Measurements from ENCODE around the gene TES.
"Not testable (repeated sequence)": the region's sequence is repeated elsewhere in the genome, so short reads cannot be mapped to it uniquely, and the experiment has no call there.

The TES gene

DNA sequence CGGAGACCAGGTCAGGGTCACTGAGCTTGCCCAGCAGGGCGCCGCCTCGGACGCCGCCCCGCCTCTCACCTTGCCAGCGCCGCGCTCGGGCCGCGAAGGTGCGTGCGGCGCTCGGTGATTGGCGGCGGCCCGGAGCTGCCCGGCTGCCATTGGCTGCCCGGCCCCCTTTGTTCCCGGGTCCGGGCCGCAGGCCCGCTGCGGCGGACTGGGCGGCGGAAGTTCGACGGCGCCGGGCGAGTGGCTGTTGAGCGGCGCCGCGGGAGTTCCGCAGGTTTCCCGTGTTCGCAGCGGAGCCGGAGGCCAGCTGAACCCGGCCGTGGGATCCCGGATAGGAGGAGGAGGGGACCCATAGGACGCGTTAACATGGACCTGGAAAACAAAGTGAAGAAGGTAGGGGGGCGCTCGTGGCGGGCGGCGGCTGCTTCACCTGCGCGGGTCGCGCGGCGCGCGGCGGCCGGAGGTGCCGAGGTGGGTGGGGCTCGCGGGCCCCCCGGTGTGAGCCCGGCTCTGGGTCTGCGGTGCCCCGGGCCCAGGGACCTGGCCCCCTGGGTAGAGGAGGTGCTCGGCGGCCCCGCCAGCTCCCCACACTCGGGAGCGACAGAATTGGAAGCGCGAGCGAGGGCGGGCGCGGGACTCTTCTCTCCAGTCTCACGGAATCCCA lies at the start of gene TES:
TES (plus strand) TSS at position 195 of the 661 bp plus-strand sequence; CDS start at position 364, 169 bp downstream.
- DNase-seq = peak; percentile 70 to 78

DNA sequence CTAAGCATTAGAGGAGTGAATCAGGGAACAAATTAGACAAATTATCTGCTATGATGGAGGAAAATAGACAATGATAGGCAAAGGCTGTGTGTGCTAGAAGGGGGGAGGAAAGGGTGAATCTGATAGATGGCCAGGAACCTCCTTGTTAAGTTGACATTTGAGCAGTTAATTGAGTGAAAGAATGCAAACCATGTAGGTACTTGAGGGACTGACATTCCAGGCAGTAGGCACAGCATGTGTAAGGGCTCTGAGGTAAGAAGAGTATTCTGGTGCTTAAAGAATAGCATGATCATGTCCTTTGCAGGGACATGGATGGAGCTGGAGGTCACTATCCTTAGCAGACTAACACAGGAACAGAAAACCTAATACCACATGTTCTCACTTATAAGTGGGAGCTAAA lies 48.6 kb upstream of the TES start:
- no peak for DNase-seq

DNA sequence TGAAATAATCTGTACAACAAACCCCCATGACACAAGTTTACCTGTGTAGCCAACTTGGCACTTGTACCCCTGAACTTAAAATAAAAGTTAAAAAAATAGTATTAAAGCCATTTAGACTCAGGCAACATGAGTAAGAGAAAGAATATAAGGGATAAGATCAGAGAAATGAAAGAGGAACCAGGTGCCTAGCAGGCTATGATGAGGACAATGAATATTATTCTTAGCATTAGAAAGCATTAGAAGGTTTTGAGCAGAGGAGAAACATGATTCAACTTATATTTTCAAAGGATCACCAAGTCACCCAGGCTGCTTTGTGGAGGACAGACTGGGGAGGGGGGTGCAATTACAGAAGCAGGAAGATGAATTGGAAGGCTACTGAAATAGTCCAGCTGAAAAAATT lies 48.1 kb upstream of the TES start:
- no peak for DNase-seq

- DNase-seq = no peak
These were observed 47.3 kb upstream of the TES start for GRCh38 chr7:116162992-116163391.

- no peak for DNase-seq
These were observed 45.6 kb upstream of the TES start for GRCh38 chr7:116164552-116165306.

DNA sequence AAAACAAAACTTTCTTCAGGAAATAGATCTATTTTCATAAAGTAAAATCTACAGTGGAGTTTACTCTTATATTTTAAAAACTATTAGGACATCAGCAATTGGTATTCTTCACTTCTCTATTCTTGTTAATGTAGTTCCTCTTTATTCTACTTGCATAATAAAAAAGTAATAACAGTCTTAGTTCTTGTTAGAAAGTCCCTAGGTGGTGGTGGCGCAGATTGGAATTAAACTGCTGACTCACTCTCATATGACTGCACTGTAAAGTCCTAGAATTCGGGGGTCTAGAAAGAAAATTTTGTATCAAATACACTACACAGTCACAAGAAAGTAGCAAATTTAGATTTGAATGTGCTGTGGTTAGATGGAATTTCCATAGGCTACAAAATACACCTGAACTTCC lies 44.6 kb upstream of the TES start:
- no peak for DNase-seq

DNA sequence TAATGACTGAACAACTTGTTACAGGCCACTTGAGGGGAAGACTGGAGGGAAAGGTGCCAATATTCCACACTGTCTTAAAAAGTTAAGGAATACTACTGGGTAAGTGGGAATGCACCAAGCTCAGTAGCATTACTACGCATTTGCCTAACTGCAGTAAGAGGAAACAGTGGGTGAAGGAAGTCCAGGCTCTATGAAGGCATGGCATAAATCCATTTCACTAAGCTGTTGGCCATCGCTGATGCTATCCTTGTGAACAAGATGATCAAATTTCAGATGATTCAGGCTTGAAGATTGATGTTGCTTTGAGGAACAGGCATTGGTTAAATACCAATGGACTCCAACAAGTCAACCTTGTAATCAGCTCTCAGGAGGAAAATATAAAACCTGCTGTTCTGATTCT lies 44.2 kb upstream of the TES start:
- DNase-seq = no peak

GRCh38 chr7:116167177-116167576 lies 43.2 kb upstream of the TES start:
- peak in 1 of 2 donors; percentile 26 for DNase-seq

- no peak for DNase-seq
These were observed 41.3 kb upstream of the TES start for GRCh38 chr7:116169060-116169459.

GRCh38 chr7:116170180-116170579 lies 40.2 kb upstream of the TES start:
- DNase-seq = no peak

DNA sequence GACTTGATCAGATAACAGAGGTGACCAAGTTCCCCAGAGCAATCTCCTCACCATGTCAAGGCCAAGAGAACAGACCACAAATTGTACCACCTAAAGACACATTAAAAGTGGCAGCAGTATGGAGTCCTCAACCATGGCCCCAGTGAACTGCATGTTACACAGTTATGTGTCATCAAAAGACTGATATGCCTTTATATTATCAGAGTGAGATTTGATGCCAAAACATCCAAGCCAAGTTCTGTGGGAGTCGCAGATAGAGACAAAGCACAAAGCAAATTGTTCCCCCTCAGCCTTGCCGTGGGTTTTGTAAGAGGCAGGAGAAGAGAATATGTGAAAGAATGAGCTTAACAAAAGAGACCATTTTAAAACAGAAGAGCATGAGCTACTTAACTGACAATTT lies 39.2 kb upstream of the TES start:
- DNase-seq = no peak

GRCh38 chr7:116172353-116172752 lies 38.0 kb upstream of the TES start:
- no peak for DNase-seq

DNA sequence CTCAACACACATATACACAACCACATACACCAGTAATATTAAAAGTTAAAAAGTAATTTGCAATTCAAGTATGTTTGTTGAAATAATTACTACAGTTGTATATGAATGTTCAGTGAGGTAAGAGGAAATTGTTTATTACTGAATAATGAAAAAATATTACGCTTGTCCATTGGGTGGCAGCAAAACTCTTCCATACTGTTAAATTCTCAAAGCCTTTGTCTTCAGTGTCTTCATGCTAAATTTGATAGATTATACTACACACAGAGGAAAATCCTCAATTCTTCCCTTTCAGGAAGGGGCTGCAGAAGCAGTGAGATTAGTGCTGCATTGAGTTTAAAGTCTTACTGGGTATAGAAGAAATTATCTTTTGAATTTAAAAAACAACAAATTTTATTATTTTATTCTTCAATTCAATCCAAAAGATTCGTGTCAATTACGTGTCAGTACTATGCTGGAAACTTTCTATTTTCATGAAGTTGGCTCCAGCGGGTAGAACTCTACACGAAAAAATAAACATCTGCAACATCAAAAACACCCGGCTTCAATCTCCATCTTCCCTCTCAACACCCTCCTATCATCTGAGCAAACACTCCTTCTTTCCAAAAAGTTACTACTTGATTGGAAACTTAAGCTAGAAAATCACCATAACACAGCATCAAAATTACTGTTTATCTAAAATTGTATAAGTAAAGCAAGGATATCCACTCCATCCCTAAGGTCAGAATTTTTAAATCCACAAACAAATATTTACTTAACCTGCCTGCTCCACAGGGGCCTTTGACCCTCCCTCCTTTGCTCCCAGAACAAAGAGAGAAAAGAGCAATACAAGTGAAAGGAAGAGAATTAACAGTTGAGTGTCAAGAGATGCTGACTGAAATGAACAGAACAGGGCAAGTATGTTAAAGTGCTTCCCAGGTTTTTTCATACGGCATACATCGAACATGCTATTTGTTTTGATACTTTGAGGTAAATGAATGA lies 37.0 kb upstream of the TES start:
- no peak for DNase-seq

GRCh38 chr7:116175095-116175494 lies 35.2 kb upstream of the TES start:
- DNase-seq = not testable (repeated sequence)

DNA sequence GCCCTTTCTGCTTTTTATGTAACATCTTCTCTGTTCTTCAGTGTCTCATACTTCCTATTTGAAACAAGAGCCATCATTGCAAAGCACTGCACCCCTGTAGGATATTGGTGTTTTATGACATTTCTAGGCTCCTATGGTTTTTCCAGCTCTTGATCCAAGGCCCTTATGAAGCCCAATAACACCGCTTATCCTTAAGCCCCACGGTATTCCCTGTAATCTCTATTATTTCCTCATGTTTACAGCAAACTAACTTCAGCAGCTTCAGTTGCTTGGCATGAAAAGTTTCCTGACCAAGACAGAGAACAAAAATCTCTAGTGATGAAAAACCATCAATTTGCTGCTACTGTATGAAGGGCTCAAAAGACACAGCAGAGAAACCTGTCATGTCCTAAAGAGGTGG lies 34.1 kb upstream of the TES start:
- no peak for DNase-seq

GRCh38 chr7:116177009-116177408 lies 33.3 kb upstream of the TES start:
- no peak for DNase-seq

- DNase-seq = no peak
These were observed 30.0 kb upstream of the TES start for GRCh38 chr7:116180302-116180701.

DNA sequence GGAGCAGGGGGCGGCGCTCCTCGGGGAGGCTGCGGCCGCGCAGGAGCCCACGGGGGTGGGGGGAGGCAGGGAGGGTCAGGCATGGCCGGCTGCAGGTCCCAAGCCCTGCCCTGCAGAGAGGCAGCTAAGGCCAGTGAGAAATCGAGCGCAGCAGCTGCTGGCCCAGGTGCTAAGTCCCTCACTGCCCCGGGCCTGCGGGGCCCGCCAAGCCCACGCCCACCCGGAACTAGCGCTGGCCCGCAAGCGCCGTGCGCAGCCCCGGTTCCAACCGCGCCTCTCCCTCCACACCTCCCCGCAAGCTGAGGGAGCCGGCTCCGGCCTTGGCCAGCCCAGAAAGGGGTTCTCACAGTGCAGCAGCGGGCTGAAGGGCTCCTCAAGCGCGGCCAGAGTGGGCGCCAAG lies 28.3 kb upstream of the TES start:
- DNase-seq = no peak

- DNase-seq = no peak
These were observed 24.9 kb upstream of the TES start for GRCh38 chr7:116185450-116185849.

DNA sequence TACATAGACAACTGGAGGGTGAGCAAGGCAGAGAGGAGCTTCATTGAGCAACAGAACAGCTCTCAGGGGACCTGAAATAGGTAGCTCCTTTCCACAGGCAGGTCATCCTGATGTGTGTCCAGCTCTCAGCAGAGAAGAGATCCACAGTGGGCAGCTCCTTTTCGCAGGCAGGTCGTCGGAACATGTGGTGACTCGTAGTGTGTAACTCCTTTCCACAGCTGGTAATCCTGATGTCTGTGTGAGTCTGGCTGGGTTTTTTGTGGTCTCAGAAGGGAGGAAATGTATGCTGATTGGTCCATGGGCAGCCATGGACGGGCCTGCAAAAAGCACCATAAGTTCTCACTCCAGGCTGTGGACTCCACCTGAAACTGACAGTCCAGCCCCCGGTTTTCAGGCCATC lies 24.4 kb upstream of the TES start:
- no peak for DNase-seq

- no peak for DNase-seq
These were observed 22.9 kb upstream of the TES start for GRCh38 chr7:116187400-116187799.

DNA sequence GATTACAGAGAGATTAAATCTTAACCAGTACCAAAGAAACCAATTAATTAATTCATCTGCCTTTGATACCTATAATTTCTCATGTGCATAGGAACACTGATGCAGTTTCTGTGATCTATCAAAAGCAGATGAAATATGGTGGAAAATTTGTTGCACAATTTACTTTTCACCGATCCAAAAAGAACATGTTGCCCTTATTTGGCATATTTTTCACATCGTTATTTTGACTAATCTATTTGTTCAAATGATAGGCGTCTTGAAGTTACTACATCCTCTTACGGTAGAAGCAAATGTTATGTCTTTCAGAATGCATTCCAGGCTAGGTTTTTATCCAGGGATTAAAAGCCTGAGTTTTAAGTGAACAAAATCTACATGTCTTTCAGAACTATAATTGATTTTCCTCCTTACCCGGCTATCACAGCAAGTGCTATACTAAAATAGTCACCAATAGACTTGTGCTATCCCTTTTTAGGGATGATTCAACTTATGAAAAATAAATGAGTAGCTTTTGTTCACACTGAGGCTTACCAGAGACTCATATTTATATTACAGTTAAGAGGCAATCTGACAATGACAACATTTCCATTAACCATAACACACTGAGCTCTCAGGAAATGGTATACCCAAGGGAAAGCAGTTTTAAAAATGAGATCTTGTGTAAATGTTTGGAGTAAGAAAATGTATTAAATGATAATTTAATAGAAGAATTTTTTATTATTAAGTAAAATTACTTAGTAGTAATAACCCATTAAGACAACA lies 16.8 kb upstream of the TES start:
- DNase-seq = no peak

DNA sequence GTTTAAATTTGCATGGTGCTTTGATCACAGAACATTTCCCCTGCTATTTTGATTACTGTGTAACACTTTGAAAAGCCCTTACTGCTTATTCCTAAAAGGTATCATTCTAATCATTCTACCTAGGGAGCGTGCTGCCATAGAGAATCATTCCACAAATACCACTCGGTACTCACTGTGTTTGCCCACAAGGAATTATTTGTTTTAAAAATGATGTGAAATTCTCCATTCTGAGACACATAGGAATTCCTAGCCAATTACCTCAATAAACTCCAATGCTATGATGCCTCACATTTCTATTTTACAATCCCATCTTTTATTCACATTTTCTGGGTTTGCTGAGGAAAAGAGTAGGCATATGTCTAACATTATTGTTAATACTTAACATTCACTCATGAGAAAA lies 16.2 kb upstream of the TES start:
- no peak for DNase-seq
